ENCODE measurements around the gene CACNA2D4.

CACNA2D4 gene

GRCh38 chr12:1797011-1797901 is 121.2 kb downstream of the CACNA2D4 start:
- no peak for DNase-seq

- no peak for DNase-seq
Measured at GRCh38 chr12:1796515-1797010, 121.9 kb downstream of the CACNA2D4 start.

GRCh38 chr12:1795785-1796514 is 122.5 kb downstream of the CACNA2D4 start:
- peak; percentile 46 to 80 for DNase-seq

- peak in 1 of 2 experiments; percentile 48 for DNase-seq
Measured at GRCh38 chr12:1795221-1795784, 123.1 kb downstream of the CACNA2D4 start.

GRCh38 chr12:1794440-1795090 is 123.9 kb downstream of the CACNA2D4 start:
- no peak for DNase-seq

GRCh38 chr12:1793426-1794210 is 124.8 kb downstream of the CACNA2D4 start:
- no peak for DNase-seq

- no peak for DNase-seq
Measured at GRCh38 chr12:1792406-1792805, 126.0 kb downstream of the CACNA2D4 start.

- DNase-seq: peak; percentile 19 to 69
Measured at GRCh38 chr12:1791104-1791841, 127.2 kb downstream of the CACNA2D4 start.

GRCh38 chr12:1790444-1790843 is 128.0 kb downstream of the CACNA2D4 start:
- DNase-seq: no peak

- DNase-seq: no peak
Measured at GRCh38 chr12:1787714-1788113, 130.7 kb downstream of the CACNA2D4 start.

- no peak for DNase-seq
Measured at GRCh38 chr12:1782215-1782614, 136.2 kb downstream of the CACNA2D4 start.

GRCh38 chr12:1781772-1782171 is 136.7 kb downstream of the CACNA2D4 start:
- DNase-seq: peak in 1 of 2 experiments; percentile 36

GRCh38 chr12:1779783-1780182 is 138.7 kb downstream of the CACNA2D4 start:
- no peak for DNase-seq

GRCh38 chr12:1778911-1779310 is 139.5 kb downstream of the CACNA2D4 start:
- no peak for DNase-seq

- DNase-seq: no peak
Measured at GRCh38 chr12:1777798-1778197, 140.7 kb downstream of the CACNA2D4 start.

- DNase-seq: peak in 1 of 2 experiments; percentile 45
Measured at GRCh38 chr12:1776170-1776921, 142.1 kb downstream of the CACNA2D4 start.

GRCh38 chr12:1773937-1774655 is 144.4 kb downstream of the CACNA2D4 start:
- no peak for DNase-seq

GRCh38 chr12:1769809-1770494 is 148.5 kb downstream of the CACNA2D4 start:
- no peak for DNase-seq

- peak; percentile 29 to 48 for DNase-seq
Measured at GRCh38 chr12:1768615-1769014, 149.8 kb downstream of the CACNA2D4 start.
